ENCODE measurements around the gene AUTS2.

AUTS2 gene

DNA sequence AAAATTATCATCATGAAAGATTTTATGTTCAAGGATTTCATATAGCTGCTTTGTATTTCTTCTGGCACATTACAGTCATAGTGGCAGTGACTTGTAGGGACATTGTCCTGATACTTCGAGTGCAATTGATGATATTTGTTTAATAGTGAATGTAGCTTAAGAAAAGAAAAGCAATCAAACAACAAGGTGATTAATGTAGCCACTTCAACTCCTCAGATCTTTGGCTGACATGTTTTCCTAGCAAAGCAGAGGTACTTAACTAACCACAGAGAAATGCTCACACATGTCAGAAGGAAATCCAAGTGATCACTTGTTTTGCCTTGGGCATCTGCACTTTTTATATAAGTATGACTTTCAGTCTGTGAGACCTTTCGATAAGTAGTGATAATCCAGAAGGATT lies 470.3 kb downstream of the AUTS2 start:
- no peaks in the 10 kb centered on the region for H3K9me3 ChIP-seq (ENCODE audit: insufficient read depth, low read depth, low read length)
- no peak overlapping the region for H3K9ac ChIP-seq (ENCODE audit: low read depth, low read length)
- H3K4me3 ChIP-seq (ENCODE audit: low read length): no peak overlapping the region
- H3K36me3 ChIP-seq (ENCODE audit: insufficient read depth, low read depth, low read length): no peaks in the 10 kb centered on the region
- no peaks in the 10 kb centered on the region for H3K27me3 ChIP-seq (ENCODE audit: insufficient read depth, low read length)
- H3K4me1 ChIP-seq (ENCODE audit: insufficient read depth, low read length): no peaks in the 10 kb centered on the region
- no peak overlapping the region for H3K27ac ChIP-seq (ENCODE audit: low read length)

DNA sequence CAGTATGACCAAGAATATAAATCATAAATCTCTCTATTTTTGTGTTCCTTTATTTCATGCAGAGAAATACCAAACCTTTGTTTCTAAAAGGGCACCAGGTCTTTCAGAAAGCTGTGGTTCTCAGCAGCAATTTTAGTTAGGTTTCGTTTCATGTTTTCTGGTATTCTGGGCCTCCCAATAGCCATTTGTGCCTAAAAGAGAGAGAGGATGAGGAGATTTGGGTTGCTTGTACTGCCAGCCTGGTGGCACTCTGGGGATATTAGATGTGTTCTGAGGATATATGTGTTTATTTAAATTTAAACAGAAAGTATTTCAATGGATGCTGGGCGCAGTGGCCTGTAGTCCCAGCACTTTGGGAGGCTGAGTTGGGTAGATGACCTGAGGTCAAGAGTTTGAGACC lies 471.7 kb downstream of the AUTS2 start:
- Histone ChIP-seq H3K4me3 (ENCODE audit: low read length) (no peak overlapping the region), H3K27ac (ENCODE audit: low read length) (no peak overlapping the region), H3K36me3 (ENCODE audit: insufficient read depth, low read depth, low read length) (no peaks in the 10 kb centered on the region), H3K27me3 (ENCODE audit: insufficient read depth, low read length) (no peaks in the 10 kb centered on the region), H3K9me3 (ENCODE audit: insufficient read depth, low read depth, low read length) (no peaks in the 10 kb centered on the region), H3K9ac (ENCODE audit: low read depth, low read length) (no peak overlapping the region), H3K4me1 (ENCODE audit: insufficient read depth, low read length) (no peaks in the 10 kb centered on the region)

DNA sequence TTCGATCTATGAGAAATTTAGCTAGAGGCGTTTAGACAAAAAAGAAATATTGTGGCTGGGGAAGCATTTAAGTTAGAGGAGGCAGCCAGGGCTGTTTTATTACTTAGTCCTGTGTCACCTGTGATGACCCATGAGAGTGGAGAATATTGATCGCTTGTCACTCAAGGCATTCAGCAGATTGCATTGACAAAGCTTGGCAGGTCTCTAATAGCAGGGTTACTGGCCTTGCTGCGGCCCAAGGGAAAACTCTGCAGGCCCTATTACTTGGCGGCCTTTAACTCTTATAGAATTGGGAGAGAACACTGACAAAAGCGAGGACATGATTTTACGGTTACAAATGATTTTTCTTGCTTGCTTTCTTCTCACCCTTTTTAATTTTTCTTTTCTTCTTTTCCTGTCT lies 473.5 kb downstream of the AUTS2 start:
- no peak overlapping the region for H3K4me3 ChIP-seq (ENCODE audit: low read length)
- no peak overlapping the region for H3K27ac ChIP-seq (ENCODE audit: low read length)
- no peaks in the 10 kb centered on the region for H3K4me1 ChIP-seq (ENCODE audit: insufficient read depth, low read length)
- H3K27me3 ChIP-seq (ENCODE audit: insufficient read depth, low read length): no peaks in the 10 kb centered on the region
- no peaks in the 10 kb centered on the region for H3K36me3 ChIP-seq (ENCODE audit: insufficient read depth, low read depth, low read length)
- no peak overlapping the region for H3K9ac ChIP-seq (ENCODE audit: low read depth, low read length)
- no peaks in the 10 kb centered on the region for H3K9me3 ChIP-seq (ENCODE audit: insufficient read depth, low read depth, low read length)

DNA sequence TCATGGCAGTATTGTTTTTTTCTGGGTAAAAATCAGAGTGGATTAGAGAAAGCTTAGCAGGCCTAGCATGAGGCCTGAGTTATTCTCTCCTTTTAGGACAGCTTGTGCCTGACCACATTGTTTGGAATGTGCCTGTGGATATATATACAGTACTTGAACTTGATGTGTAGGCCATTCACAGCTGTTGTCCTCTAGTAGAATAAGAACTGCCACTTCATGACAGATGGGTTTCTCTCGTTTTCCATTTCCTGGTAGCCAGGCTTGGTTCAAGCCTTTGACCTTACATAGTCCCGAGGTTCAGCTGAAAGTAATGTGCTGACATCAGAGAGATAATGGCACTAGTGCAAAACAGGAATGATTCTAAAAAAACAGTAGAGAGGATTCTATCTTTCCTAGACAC lies 473.9 kb downstream of the AUTS2 start:
- Histone ChIP-seq H3K9me3 (ENCODE audit: insufficient read depth, low read depth, low read length) (no peaks in the 10 kb centered on the region), H3K36me3 (ENCODE audit: insufficient read depth, low read depth, low read length) (no peaks in the 10 kb centered on the region), H3K4me3 (ENCODE audit: low read length) (no peak overlapping the region), H3K9ac (ENCODE audit: low read depth, low read length) (no peak overlapping the region), H3K27ac (ENCODE audit: low read length) (no peak overlapping the region), H3K4me1 (ENCODE audit: insufficient read depth, low read length) (no peaks in the 10 kb centered on the region), H3K27me3 (ENCODE audit: insufficient read depth, low read length) (no peaks in the 10 kb centered on the region)

DNA sequence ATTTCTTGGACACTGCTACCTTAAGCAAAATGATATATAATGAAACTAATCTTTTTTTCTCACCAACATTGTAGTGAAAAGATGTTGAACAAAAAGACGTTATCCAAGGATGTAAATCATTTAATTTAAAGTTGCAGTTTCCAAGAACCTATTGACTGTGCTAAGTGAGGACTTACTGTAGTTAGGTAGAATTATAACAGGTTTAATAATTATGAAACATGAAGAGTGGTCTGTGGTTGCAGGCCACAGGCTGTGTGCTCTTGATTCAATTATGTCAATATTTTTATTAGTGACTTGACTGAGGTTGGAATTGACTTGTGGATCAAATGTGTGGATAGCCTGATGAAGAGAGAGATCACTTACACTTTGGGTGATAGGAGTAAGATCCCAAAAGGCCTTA lies 478.1 kb downstream of the AUTS2 start:
- no peak overlapping the region for H3K4me3 ChIP-seq (ENCODE audit: low read length)
- no peaks in the 10 kb centered on the region for H3K27me3 ChIP-seq (ENCODE audit: insufficient read depth, low read length)
- no peaks in the 10 kb centered on the region for H3K9me3 ChIP-seq (ENCODE audit: insufficient read depth, low read depth, low read length)
- no peak overlapping the region for H3K9ac ChIP-seq (ENCODE audit: low read depth, low read length)
- no peak overlapping the region for H3K27ac ChIP-seq (ENCODE audit: low read length)
- no peaks in the 10 kb centered on the region for H3K4me1 ChIP-seq (ENCODE audit: insufficient read depth, low read length)
- H3K36me3 ChIP-seq (ENCODE audit: insufficient read depth, low read depth, low read length): no peaks in the 10 kb centered on the region

DNA sequence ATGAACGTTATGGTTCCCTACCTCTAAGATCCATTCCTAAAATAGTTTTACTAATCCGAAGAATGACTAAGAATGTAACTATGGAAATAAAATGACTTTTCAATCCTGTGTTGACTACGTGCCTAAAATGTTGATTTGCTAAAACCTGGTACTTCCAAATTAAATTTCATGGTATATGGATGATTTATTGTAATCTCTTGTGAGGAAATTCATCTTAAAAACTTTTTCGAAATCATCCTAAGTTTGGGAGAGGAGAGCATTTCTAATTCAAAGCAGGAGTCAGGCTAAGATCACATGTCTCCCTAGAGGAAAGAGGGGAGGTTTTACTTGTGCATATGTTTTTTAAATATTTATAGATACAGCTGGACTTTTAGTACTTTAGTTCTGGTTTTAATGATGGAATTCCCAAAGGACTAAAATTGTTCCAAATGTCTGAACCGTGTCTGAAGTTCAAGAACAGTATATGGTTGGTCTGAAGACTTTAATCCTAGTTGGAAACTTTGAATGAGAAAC lies 483.9 kb downstream of the AUTS2 start:
- Histone ChIP-seq H3K27ac (ENCODE audit: low read length) (no peak overlapping the region), H3K4me3 (ENCODE audit: low read length) (no peak overlapping the region)

DNA sequence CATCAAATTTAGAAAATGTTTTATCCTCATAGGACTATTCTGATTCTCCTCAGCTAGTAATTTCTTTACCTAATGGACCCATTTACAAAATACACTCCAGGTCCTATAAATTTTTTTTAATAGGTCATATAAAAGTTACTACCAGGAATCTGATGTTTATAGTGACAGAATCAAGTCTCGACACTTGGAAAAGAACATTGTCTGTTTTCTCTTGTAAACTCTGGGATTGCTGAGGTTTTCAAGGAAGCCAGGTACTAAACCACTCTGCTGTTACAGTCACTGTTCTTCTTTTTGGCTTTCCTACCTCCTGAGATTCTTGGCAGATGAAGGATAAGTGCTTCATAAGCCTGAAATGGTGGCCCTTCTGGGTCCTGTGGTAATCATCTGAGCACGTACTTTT lies 493.1 kb downstream of the AUTS2 start:
- H3K9ac ChIP-seq (ENCODE audit: low read depth, low read length): no peak overlapping the region
- H3K27me3 ChIP-seq (ENCODE audit: insufficient read depth, low read length): no peaks in the 10 kb centered on the region
- no peaks in the 10 kb centered on the region for H3K36me3 ChIP-seq (ENCODE audit: insufficient read depth, low read depth, low read length)
- no peaks in the 10 kb centered on the region; the same call in 1 of the 2 replicates for H3K9me3 ChIP-seq (ENCODE audit: insufficient read depth, low read depth, low read length)
- peaks cover 4% of the 10 kb centered on the region; the same call in 1 of the 2 replicates for H3K4me1 ChIP-seq (ENCODE audit: insufficient read depth, low read length)
- no peak overlapping the region for H3K4me3 ChIP-seq (ENCODE audit: low read length)
- H3K27ac ChIP-seq (ENCODE audit: low read length): no peak overlapping the region

More for the DNA sequence above, 483.9 kb downstream of the AUTS2 start:
- H3K4me1 ChIP-seq (ENCODE audit: insufficient read depth, low read length): no peaks in the 10 kb centered on the region
- H3K27me3 ChIP-seq (ENCODE audit: insufficient read depth, low read length): no peaks in the 10 kb centered on the region
- H3K9ac ChIP-seq (ENCODE audit: low read depth, low read length): no peak overlapping the region
- no peaks in the 10 kb centered on the region for H3K36me3 ChIP-seq (ENCODE audit: insufficient read depth, low read depth, low read length)
- H3K9me3 ChIP-seq (ENCODE audit: insufficient read depth, low read depth, low read length): no peaks in the 10 kb centered on the region; the same call in 1 of the 2 replicates

DNA sequence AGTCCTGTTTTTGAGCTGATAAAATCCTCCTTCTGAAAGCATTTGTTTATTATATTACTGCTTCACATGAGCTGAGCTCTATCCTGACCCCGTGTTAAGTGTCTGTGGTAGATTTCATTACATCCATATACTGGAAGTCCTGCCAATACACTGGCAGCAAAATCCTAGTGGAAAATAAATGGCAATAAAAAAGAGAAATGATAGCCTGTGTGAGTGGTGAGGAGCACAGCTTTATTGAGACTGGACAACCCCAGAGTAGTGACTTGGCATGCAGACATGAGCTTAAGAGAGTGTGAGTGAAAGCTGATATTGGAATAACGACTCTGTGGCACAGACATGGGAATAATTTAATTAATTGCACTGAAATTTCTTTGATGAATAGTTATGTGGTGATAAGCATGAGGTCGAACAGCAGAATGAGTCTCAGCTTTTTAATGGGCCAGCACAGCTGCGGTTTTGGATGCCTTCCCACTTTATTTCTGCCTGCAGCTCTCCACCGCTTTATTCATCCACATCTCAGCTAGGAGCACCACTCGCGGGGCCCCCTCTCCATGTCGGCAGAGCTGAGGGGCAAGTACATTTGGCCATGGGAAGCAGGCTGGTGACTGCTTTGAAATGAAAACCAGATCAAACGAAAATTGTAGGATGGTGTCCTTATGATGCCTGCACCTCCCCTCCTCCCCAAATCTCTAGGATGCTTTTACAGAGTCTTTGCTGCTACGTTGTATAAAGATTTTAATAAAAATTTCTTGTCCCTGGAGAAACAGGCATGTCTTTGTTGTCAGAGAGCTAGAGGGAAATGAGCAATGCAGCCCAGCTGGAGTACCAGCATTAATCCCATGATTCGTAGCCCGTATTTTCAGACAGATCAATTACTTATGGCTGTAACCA lies 494.3 kb downstream of the AUTS2 start:
- Histone ChIP-seq H3K27me3 (ENCODE audit: insufficient read depth, low read length) (no peaks in the 10 kb centered on the region), H3K4me3 (ENCODE audit: low read length) (no peak overlapping the region), H3K4me1 (ENCODE audit: insufficient read depth, low read length) (peaks cover 4% of the 10 kb centered on the region; the same call in 1 of the 2 replicates), H3K27ac (ENCODE audit: low read length) (no peak overlapping the region), H3K9me3 (ENCODE audit: insufficient read depth, low read depth, low read length) (no peaks in the 10 kb centered on the region), H3K36me3 (ENCODE audit: insufficient read depth, low read depth, low read length) (no peaks in the 10 kb centered on the region), H3K9ac (ENCODE audit: low read depth, low read length) (no peak overlapping the region)

DNA sequence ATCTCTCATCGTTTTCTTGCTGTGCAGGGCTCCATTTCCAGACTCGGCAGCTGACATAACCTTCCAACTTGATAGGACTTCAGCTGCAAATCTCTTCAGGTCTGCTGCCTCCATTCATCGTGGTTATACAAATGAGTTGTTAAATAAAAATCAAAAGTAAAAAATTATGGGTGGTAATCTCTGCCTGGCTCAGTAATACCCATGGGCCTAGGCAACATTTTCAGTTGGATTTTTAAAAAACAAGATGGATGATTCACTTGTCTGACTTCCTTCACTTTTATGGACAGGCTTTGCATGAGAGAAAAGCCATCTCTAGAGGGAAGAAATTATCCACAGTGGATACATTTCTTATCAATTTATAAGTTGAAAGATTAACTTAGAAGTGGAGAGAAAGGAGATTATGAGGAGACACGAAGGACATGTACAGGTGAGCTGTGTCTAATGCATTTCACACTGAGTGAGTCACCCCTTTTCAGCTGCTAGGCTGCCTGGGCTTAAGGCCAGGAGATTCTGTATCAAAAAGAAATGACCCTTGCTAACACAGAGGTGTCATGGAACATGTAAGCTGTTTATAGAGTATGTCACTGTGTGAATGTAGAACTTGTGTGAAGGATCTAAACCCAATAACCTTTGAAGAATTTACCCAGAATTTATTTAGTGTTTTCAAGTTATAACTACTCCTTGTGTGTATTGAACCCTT lies 495.1 kb downstream of the AUTS2 start:
- Histone ChIP-seq H3K36me3 (ENCODE audit: insufficient read depth, low read depth, low read length) (no peaks in the 10 kb centered on the region), H3K9ac (ENCODE audit: low read depth, low read length) (no peak overlapping the region), H3K9me3 (ENCODE audit: insufficient read depth, low read depth, low read length) (no peaks in the 10 kb centered on the region), H3K4me1 (ENCODE audit: insufficient read depth, low read length) (peaks cover 4% of the 10 kb centered on the region; the same call in 1 of the 2 replicates), H3K27ac (ENCODE audit: low read length) (no peak overlapping the region), H3K4me3 (ENCODE audit: low read length) (no peak overlapping the region), H3K27me3 (ENCODE audit: insufficient read depth, low read length) (no peaks in the 10 kb centered on the region)

DNA sequence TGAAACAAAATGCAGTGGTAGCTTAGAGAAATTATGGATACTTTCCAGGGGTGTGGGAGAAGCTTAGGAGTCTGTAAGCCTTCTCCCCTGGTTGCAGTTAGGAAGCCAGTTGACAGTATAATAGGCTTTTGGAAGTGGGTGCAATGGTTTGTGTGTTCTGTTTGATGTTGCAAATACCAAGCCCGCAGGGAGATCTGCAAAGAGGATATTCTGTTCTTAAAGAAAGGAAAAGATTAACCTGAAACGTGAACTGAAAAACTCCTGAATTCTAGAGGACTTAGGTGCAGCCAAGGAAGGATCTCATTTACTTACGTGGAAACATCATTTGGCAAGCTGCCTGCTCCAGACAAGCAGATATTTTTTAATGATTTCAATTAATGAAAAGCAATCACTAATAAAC lies 496.6 kb downstream of the AUTS2 start:
- no peaks in the 10 kb centered on the region for H3K9me3 ChIP-seq (ENCODE audit: insufficient read depth, low read depth, low read length)
- no peak overlapping the region for H3K27ac ChIP-seq (ENCODE audit: low read length)
- no peak overlapping the region for H3K4me3 ChIP-seq (ENCODE audit: low read length)
- H3K9ac ChIP-seq (ENCODE audit: low read depth, low read length): no peak overlapping the region
- H3K4me1 ChIP-seq (ENCODE audit: insufficient read depth, low read length): peaks cover 4% of the 10 kb centered on the region; the same call in 1 of the 2 replicates
- H3K27me3 ChIP-seq (ENCODE audit: insufficient read depth, low read length): no peaks in the 10 kb centered on the region
- H3K36me3 ChIP-seq (ENCODE audit: insufficient read depth, low read depth, low read length): no peaks in the 10 kb centered on the region

DNA sequence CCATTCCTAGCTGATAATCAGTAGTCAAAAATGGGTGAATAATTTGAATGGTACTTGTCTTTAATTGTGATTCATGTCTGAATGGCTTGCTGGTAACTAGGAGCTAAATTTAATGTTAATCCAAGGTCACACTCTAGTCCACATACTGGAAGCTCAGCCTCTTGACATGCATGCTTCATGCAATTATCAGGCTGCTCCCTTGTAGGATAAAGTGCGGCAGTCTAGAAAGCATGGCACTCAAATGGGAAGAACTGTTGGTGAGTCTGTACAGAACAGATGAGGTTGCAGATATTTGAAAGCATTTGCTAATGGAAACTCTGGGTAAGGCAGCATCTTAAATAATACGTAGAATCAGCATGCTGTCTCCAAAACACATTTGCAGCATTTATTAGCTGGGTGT lies 499.4 kb downstream of the AUTS2 start:
- Histone ChIP-seq H3K27me3 (ENCODE audit: insufficient read depth, low read length) (no peaks in the 10 kb centered on the region), H3K9ac (ENCODE audit: low read depth, low read length) (no peak overlapping the region), H3K27ac (ENCODE audit: low read length) (no peak overlapping the region), H3K4me1 (ENCODE audit: insufficient read depth, low read length) (peaks cover 4% of the 10 kb centered on the region; the same call in 1 of the 2 replicates), H3K4me3 (ENCODE audit: low read length) (no peak overlapping the region), H3K36me3 (ENCODE audit: insufficient read depth, low read depth, low read length) (no peaks in the 10 kb centered on the region), H3K9me3 (ENCODE audit: insufficient read depth, low read depth, low read length) (no peaks in the 10 kb centered on the region)

Measured in iPS-20b (cell line).